SU-DHL-6 (cell line): ENCODE results near the gene ESYT1.

Source experiments
- EZH2phosphoT487 ChIP-seq: fragments of 200-600 bp; sonication (generic), shearing (Covaris generic); conservative IDR thresholded peaks from 2 replicates; pipeline ENCODE4 v1.6.1; 2018; ENCODE audit warnings: mild to moderate bottlenecking, antibody characterized with exemption, low read length, moderate library complexity, mixed read lengths
- TF ChIP-seq, protein P1 (sequence below): fragments of 200-600 bp; sonication (generic); IDR thresholded peaks from one replicate; pipeline ENCODE4 v1.5.1; 2017; ENCODE audit warnings: antibody characterized with exemption, mild to moderate bottlenecking, low read length, moderate library complexity; ENCODE audit not compliant: insufficient read depth, poor library complexity, severe bottlenecking

DNA sequence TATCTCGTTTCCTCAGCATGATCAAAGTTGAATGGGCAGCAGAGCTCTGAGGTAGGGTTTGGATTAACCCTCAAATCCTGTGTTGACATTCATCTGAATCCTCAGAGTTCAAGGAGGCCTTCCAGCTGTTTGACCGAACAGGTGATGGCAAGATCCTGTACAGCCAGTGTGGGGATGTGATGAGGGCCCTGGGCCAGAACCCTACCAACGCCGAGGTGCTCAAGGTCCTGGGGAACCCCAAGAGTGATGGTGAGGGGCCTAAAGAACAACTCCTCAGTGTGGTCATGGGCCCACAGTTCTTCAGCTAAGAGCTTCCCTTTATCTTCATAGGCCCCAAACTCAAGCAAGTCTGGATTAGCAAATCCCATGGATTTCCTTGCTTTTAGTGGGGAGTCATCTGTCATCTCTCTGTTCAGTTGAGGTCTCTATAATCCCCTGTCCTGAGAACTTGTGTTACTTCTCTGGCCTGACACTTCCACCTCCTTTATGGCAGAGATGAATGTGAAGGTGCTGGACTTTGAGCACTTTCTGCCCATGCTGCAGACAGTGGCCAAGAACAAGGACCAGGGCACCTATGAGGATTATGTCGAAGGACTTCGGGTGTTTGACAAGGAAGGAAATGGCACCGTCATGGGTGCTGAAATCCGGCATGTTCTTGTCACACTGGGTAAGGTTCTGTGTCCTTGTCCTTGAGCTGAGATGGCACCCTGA is 31.6 kb downstream of the ESYT1 start:
- TF ChIP-seq, protein P1, sequence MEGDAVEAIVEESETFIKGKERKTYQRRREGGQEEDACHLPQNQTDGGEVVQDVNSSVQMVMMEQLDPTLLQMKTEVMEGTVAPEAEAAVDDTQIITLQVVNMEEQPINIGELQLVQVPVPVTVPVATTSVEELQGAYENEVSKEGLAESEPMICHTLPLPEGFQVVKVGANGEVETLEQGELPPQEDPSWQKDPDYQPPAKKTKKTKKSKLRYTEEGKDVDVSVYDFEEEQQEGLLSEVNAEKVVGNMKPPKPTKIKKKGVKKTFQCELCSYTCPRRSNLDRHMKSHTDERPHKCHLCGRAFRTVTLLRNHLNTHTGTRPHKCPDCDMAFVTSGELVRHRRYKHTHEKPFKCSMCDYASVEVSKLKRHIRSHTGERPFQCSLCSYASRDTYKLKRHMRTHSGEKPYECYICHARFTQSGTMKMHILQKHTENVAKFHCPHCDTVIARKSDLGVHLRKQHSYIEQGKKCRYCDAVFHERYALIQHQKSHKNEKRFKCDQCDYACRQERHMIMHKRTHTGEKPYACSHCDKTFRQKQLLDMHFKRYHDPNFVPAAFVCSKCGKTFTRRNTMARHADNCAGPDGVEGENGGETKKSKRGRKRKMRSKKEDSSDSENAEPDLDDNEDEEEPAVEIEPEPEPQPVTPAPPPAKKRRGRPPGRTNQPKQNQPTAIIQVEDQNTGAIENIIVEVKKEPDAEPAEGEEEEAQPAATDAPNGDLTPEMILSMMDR: no peak
- TF ChIP-seq EZH2phosphoT487: no peak
